Smooth muscle cell of the brain vasculature (primary cell): Measurements from ENCODE around the gene ZNF511.

Experiments
- DNase-seq: peaks from one replicate; pipeline ENCODE4 v3.0.0-alpha.2; 2012; ENCODE audit warnings: low read depth, low spot score

ZNF511 gene

DNA sequence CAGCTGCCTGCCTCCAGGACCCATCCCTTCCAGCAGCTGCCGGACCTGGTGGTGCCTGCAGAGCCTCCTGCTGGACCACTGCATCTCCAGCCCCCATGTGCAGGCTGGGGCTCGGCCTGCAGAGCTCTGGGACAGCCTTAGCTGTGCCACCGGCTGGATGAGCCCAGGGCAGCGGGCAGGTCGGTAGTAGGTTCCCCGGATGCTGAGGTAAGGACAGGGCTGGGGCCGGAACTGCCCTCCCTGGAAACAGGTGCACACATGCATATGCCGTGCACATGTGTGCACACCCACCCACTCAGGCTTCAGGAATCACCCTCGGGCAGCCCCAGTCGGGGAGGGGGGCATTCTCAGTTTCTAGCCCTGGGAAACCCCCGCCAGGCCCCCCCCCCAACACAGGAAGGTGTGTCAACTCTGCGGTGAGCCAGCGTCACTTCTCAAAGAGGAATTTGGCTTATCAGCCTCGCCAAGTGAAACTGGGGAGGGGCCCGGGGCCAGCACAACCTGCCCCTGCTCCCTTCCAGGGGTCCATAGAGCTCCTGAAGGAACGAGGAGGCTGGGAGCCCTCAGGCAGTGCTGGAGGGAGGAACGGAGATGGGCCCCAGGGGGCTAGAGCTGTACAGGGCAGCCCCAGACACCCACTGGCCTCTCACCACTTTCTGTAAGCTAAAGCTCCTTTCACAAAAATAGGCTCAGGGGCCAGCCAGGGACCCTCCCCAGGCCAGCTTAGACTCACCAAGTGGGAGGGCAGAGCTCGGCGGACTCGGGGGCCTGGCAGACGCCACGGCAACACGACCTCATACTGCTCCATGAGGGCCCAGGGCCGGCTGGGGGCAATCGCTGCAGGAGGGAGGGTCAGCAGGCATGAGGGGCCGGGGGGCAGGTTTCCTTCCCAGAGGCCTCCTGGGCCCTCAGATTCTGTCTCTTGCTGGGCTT lies 33.7 kb upstream of the ZNF511 start:
- DNase-seq = no peak

DNA sequence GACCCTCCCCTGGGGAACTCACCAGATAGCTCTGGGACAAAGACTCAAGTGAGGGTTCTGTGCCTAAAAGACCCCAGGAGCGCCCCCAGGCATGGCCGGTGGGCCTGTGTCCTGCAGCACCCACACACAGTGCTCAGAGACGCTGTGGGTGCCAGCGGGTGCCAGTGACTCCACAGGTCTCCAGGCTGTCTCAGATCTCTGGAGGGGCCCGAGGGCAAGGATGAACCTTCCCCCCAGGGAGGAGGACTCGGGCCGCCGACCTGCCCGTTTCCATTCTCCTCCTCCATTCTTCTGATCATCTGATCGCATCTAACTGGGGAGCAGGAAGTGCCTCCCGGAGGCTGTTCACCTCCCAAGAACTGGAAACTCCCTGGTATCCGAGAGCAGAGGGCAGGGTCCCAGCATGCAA lies 33.0 kb upstream of the ZNF511 start:
- DNase-seq = no peak

- DNase-seq = no peak
These were observed 32.6 kb upstream of the ZNF511 start for GRCh38 chr10:133276100-133276434.

GRCh38 chr10:133276435-133277201 lies 32.1 kb upstream of the ZNF511 start, which contains the start of gene ADAM8:
Gene ADAM8 (minus strand): TSS chr10:133276868. CDS start chr10:133276817, 51 bp downstream.
- DNase-seq = no peak

GRCh38 chr10:133277277-133277992 lies 31.3 kb upstream of the ZNF511 start:
- DNase-seq = no peak

DNA sequence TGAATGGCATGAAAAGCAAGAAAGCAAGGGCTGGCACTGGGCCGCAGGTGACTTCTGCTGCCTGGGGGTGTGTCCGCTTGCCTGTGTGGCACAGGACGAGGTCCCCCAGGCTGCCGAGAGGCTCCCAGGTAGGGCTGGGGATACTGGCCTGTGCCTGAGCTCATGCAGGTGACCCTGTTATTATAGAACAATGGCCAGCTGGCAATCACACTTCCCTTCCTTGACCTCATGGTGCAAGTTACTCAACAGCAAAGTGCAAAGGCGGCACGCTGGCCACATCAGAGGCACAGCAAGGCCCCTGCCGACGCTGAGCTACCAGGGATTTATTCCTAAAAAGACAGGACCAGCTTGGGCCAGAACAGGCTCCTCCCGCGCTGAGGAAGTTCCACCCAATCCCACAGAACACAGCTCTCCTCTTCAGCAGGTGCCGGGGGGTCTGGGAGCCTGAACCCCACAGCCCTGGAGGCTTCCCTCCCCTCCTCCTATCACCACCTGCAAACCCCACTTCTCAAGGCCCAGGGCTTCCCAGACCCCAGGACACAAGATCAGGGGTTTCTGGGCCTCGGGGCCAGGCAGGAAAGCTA lies 30.6 kb upstream of the ZNF511 start:
- DNase-seq = no peak

GRCh38 chr10:133278577-133279265 lies 30.0 kb upstream of the ZNF511 start:
- DNase-seq = no peak

DNA sequence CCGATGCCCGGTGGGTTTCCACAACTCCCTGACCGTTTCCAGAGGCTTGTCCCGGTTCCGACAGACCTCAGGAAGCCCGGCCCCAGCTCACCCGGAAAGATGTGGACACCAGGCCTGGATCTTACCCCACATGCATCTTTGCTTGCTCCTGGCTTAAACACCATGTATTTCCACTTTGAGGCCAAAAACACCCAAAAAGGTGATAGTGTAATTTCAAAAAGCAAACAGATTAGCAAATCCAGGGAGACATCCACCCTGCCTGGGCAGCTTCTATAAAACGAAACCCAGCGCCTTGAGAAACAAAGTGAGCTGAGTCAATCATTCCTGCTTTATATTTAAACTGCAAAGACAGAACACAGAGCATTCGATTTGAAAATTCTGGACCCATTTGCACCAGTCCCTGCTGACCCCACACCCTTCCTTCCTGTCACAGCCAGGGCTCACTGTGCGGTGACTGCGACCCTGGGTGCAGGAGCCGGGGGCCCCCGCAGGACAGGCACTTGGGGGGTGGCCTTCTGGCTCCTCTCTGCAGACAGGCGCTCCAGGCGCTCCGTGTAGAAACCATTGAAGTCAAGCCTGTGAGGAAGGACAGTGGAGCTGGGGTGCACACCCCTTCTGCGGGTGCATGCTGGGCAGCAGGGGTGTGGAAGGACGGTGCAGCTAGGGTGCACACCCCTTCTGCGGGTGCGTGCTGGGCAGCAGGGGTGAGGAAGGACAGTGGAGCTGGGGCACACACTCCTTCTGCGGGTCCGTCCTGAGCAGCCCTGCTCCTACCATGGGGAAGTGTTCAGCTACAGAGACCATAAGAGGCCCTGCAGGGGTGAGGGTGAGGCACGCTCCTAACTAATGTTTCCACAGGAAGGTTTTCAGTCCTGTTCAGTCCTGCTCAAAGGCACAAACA lies 29.1 kb upstream of the ZNF511 start:
- DNase-seq = no peak

DNA sequence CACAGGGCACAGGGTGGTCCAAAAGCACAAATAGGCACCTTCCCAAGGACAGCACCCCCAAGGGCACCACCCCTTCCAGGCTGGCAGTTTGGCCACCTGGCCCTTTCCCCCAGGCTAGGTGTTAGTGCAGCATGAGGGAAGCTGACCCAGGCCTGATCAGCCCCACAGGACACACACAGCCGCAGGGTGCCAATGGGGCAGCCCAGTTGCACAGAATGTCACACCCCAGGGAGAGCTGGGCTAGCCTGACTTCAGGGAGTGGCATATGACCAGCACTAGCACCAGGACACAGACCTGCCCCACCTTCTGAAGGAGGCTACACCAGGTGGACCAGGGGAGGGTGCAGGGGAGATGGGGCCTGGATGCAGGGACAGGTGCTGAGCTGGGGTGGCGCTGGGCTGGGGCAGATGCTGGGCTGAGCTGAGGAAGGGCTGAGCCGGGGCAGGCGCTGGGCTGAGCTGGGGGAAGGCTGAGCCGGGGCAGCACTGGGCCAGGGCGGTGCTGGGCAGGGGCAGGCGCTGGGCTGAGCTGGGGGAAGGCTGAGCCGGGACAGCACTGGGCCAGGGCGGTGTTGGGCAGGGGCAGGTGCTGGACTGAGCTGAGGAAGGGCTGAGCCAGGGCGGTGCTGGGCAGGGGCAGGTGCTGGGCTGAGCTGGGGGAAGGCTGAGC lies 28.2 kb upstream of the ZNF511 start:
- DNase-seq = no peak

GRCh38 chr10:133281084-133281483 lies 27.6 kb upstream of the ZNF511 start:
- DNase-seq = no peak

GRCh38 chr10:133281628-133282372 lies 26.9 kb upstream of the ZNF511 start:
- DNase-seq = no peak

- DNase-seq = no peak
These were observed 25.8 kb upstream of the ZNF511 start for GRCh38 chr10:133282846-133283390.

GRCh38 chr10:133283931-133284330 lies 24.8 kb upstream of the ZNF511 start:
- DNase-seq = no peak

GRCh38 chr10:133285217-133285616 lies 23.5 kb upstream of the ZNF511 start:
- no peak for DNase-seq

DNA sequence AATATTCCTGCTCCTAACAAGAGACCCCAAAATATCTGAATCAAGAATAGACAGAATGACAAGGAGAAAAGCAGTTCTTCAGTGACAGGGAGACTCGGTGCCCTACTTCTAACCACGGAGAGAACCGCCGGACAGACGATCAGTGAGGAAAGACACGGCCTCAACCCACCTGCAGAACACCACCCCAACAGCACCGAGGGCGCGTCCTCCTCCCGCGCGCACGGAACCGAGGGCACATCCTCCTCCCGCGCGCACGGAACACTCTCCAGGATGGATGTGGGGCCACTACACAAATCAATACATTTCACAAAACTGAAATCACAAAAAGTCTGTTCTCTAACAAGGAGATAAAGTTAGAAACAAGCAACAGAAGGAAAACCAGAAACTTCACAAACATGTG lies 22.3 kb upstream of the ZNF511 start:
- no peak for DNase-seq

DNA sequence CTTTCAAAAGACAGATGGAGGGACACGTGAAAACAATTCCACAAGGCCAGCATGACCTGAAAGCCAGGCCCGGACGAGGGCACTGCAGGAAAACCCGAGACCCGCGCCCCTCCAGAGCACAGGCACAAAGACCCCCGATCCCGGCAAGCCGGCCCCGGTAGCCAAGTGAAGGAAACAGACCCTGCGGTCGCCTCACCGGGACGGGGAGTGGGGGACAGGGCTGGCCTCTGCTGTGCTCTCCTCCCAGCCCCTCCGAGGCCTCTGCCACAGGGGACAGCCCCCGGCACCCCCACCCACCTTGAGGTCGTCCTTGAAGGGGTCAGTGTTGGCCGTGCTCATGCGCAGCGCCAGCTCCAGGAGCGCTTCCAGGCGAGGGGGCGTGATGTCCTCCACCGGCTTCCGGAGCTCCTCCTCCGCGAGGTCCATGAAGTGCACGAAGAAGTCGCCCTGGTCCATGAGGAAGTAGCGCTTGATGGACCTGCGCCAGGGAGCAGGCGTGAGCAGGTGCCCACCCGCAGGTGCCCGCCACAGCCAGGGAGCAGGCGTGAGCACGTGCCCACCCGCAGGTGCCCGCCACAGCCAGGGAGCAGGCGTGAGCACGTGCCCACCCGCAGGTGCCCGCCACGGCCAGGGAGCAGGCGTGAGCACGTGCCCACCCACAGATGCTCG lies 20.7 kb upstream of the ZNF511 start:
- DNase-seq = no peak

DNA sequence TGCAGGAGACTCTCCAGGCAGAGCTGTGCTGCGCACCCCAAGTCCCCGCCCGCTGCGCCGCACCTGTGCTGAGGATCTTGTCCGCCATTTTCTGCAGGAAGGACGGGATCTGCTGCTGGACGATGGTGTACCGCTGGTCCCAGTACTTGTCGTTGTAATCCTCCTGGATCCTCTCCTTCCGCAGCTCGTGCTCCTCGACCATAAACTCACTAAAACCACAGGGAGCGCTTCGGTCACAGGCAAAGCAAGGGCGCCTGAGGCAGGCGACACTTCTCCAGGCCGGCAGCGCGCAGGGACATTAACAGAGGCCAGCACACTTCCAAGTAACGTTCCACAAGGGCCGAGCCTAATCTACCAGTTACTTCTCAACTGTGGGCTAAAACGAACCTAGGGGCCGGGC lies 19.0 kb upstream of the ZNF511 start:
- no peak for DNase-seq
